Fibroblast of lung (primary cell): ENCODE measurements around the gene MBOAT2. TPM values are rescaled to one million over a fixed set of nuclear protein-coding genes. Genes with fewer than 3 reads are reported as not detected.

Source experiments
- DNase-seq, 2 donors: peaks; one replicate each; pipeline versions ENCODE4 v3.0.0 to v3.0.0-alpha.2; 2010; ENCODE audit warnings: low read depth in 2 of 2
- H2AFZ ChIP-seq: 2 replicates; pipeline ENCODE4 v1.5.1; 2012; ENCODE audit warnings: low read length, control low read depth, inconsistent platforms
- H3K27ac ChIP-seq: 2 replicates; pipeline ENCODE4 v1.5.1; 2011; ENCODE audit warnings: low read length, control low read depth; ENCODE audit not compliant: insufficient read depth
- H3K27me3 ChIP-seq: 2 replicates; pipeline ENCODE4 v1.5.1; 2011; ENCODE audit warnings: mild to moderate bottlenecking, low read length; ENCODE audit not compliant: control insufficient read depth, insufficient read depth
- H3K36me3 ChIP-seq: 2 replicates; pipeline ENCODE4 v1.5.1; 2011; ENCODE audit warnings: low read length; ENCODE audit not compliant: control insufficient read depth, insufficient read depth
- H3K4me1 ChIP-seq: 2 replicates; pipeline ENCODE4 v1.5.1; 2011; ENCODE audit warnings: low read length; ENCODE audit not compliant: control insufficient read depth, insufficient read depth; ENCODE audit errors: extremely low read depth
- H3K4me2 ChIP-seq: 2 replicates; pipeline ENCODE4 v1.5.1; 2011; ENCODE audit warnings: low read length, control low read depth; ENCODE audit not compliant: insufficient read depth; ENCODE audit errors: extremely low read depth
- H3K4me3 ChIP-seq, 4 experiments: fragments of 200-600 bp in 1 of 4; sonication (generic) in 1 of 4; replicated peaks in 1 of 4; 2 replicates each; pipeline ENCODE4 v1.5.1; 2011 to 2016; ENCODE audit warnings: low read length in 4 of 4, low read depth in 3 of 4, mild to moderate bottlenecking in 3 of 4, control low read depth in 2 of 4, inconsistent platforms in 1 of 4, mixed read lengths in 1 of 4; ENCODE audit not compliant: insufficient read depth in 1 of 4; ENCODE audit errors: control extremely low read depth in 1 of 4
- H3K79me2 ChIP-seq: 2 replicates; pipeline ENCODE4 v1.5.1; 2012; ENCODE audit warnings: mild to moderate bottlenecking, low read length, inconsistent platforms; ENCODE audit not compliant: control insufficient read depth, insufficient read depth
- H3K9ac ChIP-seq: 2 replicates; pipeline ENCODE4 v1.5.1; 2011; ENCODE audit warnings: mild to moderate bottlenecking, low read length, control low read depth; ENCODE audit not compliant: insufficient read depth
- H3K9me3 ChIP-seq: 2 replicates; pipeline ENCODE4 v1.5.1; 2012; ENCODE audit warnings: low read depth, low read length; ENCODE audit not compliant: control insufficient read depth, insufficient read depth
- H4K20me1 ChIP-seq: 2 replicates; pipeline ENCODE4 v1.5.1; 2011; ENCODE audit warnings: low read length; ENCODE audit not compliant: control insufficient read depth, insufficient read depth; ENCODE audit errors: extremely low read depth
- CTCF ChIP-seq, 2 donors: IDR thresholded peaks in 1 of 2; conservative IDR thresholded peaks in 1 of 2; 1 replicate in 1 of 2; 2 replicates in 1 of 2; pipeline ENCODE4 v1.5.1; 2011 to 2012; ENCODE audit warnings: low read length in 2 of 2, control low read depth in 1 of 2, inconsistent platforms in 1 of 2, low read depth in 1 of 2, mild to moderate bottlenecking in 1 of 2
- EZH2 ChIP-seq: IDR thresholded peaks from 2 replicates; pipeline ENCODE4 v1.5.1; 2012; ENCODE audit warnings: low read length, control low read depth, mild to moderate bottlenecking; ENCODE audit errors: missing control alignments
- polyA plus RNA-seq, 2 donors: library from polyadenylated mRNA; depleted of rRNA in 1 of 2; stranded (reverse) in 1 of 2; unstranded in 1 of 2; fragments of >200 nt; gene quantifications; 2 replicates each; pipeline ENCODE4 v1.2.1, GENCODE V29; 2011 to 2012; ENCODE audit warnings: missing spikeins in 1 of 2
- total RNA-seq: library from RNA; depleted of rRNA; stranded (reverse); fragments of >200 nt; gene quantifications from 2 replicates; pipeline ENCODE4 v1.2.1, GENCODE V29; 2014

Gene MBOAT2
- total and polyA plus RNA-seq, 2 donors (not counting 1 experiment from before 2014, with no cell fraction given) = 46.4 to 68.3 TPM

- Histone ChIP-seq H4K20me1 (no peaks in the 10 kb centered on the region), H3K4me1 (no peaks in the 10 kb centered on the region), H2AFZ (no peak overlapping the region), H3K27ac (no peak overlapping the region), H3K27me3 (no peaks in the 10 kb centered on the region), H3K79me2 (peaks cover 20% of the 10 kb centered on the region), H3K36me3 (no peaks in the 10 kb centered on the region), H3K9ac (no peak overlapping the region), H3K9me3 (no peaks in the 10 kb centered on the region), H3K4me2 (no peak overlapping the region), H3K4me3 (no peak overlapping the region)
- DNase-seq = peak in 1 of 2 donors; percentile 73
- no peak for TF ChIP-seq EZH2
- TF ChIP-seq CTCF (conservative IDR thresholded peaks at IDR 0.05 in 1 of 2, IDR thresholded peaks at IDR 0.05 in 1 of 2; ENCODE audit: low read depth in 1 of 2, low read length in 2 of 2) = no peak
These were observed 37.2 kb downstream of the MBOAT2 start for GRCh38 chr2:8966123-8966908.

GRCh38 chr2:8965216-8965969 is 38.1 kb downstream of the MBOAT2 start:
- no peak overlapping the region for H3K4me2 ChIP-seq
- H3K27ac ChIP-seq = no peak overlapping the region
- TF ChIP-seq CTCF (conservative IDR thresholded peaks at IDR 0.05 in 1 of 2, IDR thresholded peaks at IDR 0.05 in 1 of 2; ENCODE audit: low read depth in 1 of 2, low read length in 2 of 2) (no peak), EZH2 (no peak)
- H3K4me3 ChIP-seq = no peak overlapping the region
- no peaks in the 10 kb centered on the region for H3K9me3 ChIP-seq
- DNase-seq = no peak
- no peaks in the 10 kb centered on the region for H3K4me1 ChIP-seq
- no peaks in the 10 kb centered on the region for H3K36me3 ChIP-seq
- no peaks in the 10 kb centered on the region for H3K27me3 ChIP-seq
- no peak overlapping the region for H2AFZ ChIP-seq
- H3K9ac ChIP-seq = no peak overlapping the region
- H4K20me1 ChIP-seq = no peaks in the 10 kb centered on the region
- peaks cover 28% of the 10 kb centered on the region for H3K79me2 ChIP-seq

GRCh38 chr2:8962890-8963289 is 40.6 kb downstream of the MBOAT2 start:
- DNase-seq = no peak
- Histone ChIP-seq H3K27me3 (no peaks in the 10 kb centered on the region), H3K4me3 (no peak overlapping the region), H3K9me3 (no peaks in the 10 kb centered on the region), H3K36me3 (no peaks in the 10 kb centered on the region), H3K79me2 (peaks cover 29% of the 10 kb centered on the region), H3K4me1 (no peaks in the 10 kb centered on the region), H3K27ac (no peak overlapping the region), H3K9ac (no peak overlapping the region), H3K4me2 (no peak overlapping the region), H4K20me1 (no peaks in the 10 kb centered on the region), H2AFZ (no peak overlapping the region)
- TF ChIP-seq CTCF (conservative IDR thresholded peaks at IDR 0.05 in 1 of 2, IDR thresholded peaks at IDR 0.05 in 1 of 2; ENCODE audit: low read depth in 1 of 2, low read length in 2 of 2) (no peak), EZH2 (no peak)
